Mesenchymal stem cell (in vitro differentiated cells and primary cell): ENCODE results near the gene DHX8.

Experiments used
- DNase-seq: peaks from one replicate; pipeline ENCODE4 v3.0.0-alpha.2; 2013
- H2AFZ ChIP-seq: one replicate; pipeline ENCODE4 v1.6.1; 2013; ENCODE audit warnings: low read depth, mild to moderate bottlenecking, control low read depth, inconsistent platforms, low read length, moderate library complexity
- H2AK5ac ChIP-seq: 2 replicates; pipeline ENCODE4 v1.6.1; 2013; ENCODE audit warnings: low read length, moderate library complexity, mild to moderate bottlenecking, inconsistent platforms; ENCODE audit not compliant: severe bottlenecking
- H2BK120ac ChIP-seq: one replicate; pipeline ENCODE4 v1.6.1; 2013; ENCODE audit warnings: low read depth, mild to moderate bottlenecking, inconsistent platforms, low read length, moderate library complexity
- H2BK12ac ChIP-seq, 2 experiments: one replicate each; pipeline ENCODE4 v1.6.1; 2013; ENCODE audit warnings: inconsistent platforms in 2 of 2, low read length in 2 of 2, mild to moderate bottlenecking in 2 of 2, moderate library complexity in 2 of 2, control low read depth in 1 of 2
- H2BK15ac ChIP-seq: one replicate; pipeline ENCODE4 v1.6.1; 2013; ENCODE audit warnings: mild to moderate bottlenecking, low read depth, inconsistent platforms; ENCODE audit not compliant: poor library complexity, severe bottlenecking
- H2BK5ac ChIP-seq: 2 replicates; pipeline ENCODE4 v1.6.1; 2013; ENCODE audit warnings: low read depth, mild to moderate bottlenecking, low read length, control low read depth, inconsistent platforms; ENCODE audit not compliant: poor library complexity, severe bottlenecking
- H3K14ac ChIP-seq, 2 experiments: one replicate each; pipeline ENCODE4 v1.6.1; 2013; ENCODE audit warnings: inconsistent platforms in 2 of 2, low read length in 2 of 2, control low read depth in 1 of 2, mild to moderate bottlenecking in 1 of 2, moderate library complexity in 1 of 2
- H3K18ac ChIP-seq, 2 experiments: one replicate each; pipeline ENCODE4 v1.6.1; 2013; ENCODE audit warnings: inconsistent platforms in 2 of 2, low read length in 2 of 2, control low read depth in 1 of 2, low read depth in 1 of 2, mild to moderate bottlenecking in 1 of 2
- H3K23ac ChIP-seq, 2 experiments: one replicate each; pipeline ENCODE4 v1.6.1; 2013; ENCODE audit warnings: inconsistent platforms in 2 of 2, low read length in 2 of 2, mild to moderate bottlenecking in 2 of 2, moderate library complexity in 2 of 2, control low read depth in 1 of 2
- H3K27ac ChIP-seq: 2 replicates; pipeline ENCODE4 v1.5.1; 2013; ENCODE audit warnings: mild to moderate bottlenecking, moderate library complexity, low read length, control low read depth, inconsistent platforms; ENCODE audit not compliant: poor library complexity, severe bottlenecking
- H3K27me3 ChIP-seq, 2 experiments: 2 replicates each; pipeline versions ENCODE4 v1.6.1 to v1.7.0; 2013; ENCODE audit warnings: low read length in 2 of 2, mild to moderate bottlenecking in 2 of 2, moderate library complexity in 2 of 2, control low read depth in 1 of 2, inconsistent platforms in 1 of 2; ENCODE audit not compliant: control insufficient read depth in 1 of 2, insufficient read depth in 1 of 2
- H3K36me3 ChIP-seq, 2 experiments: 2 replicates each; pipeline versions ENCODE4 v1.6.1 to v1.7.0; 2013; ENCODE audit warnings: low read length in 2 of 2, control low read depth in 1 of 2, inconsistent platforms in 1 of 2, low read depth in 1 of 2, mild to moderate bottlenecking in 1 of 2; ENCODE audit not compliant: insufficient read depth in 2 of 2, control insufficient read depth in 1 of 2
- H3K4ac ChIP-seq, 2 experiments: one replicate each; pipeline ENCODE4 v1.6.1; 2013; ENCODE audit warnings: inconsistent platforms in 2 of 2, low read length in 2 of 2, mild to moderate bottlenecking in 2 of 2, moderate library complexity in 2 of 2, control low read depth in 1 of 2, low read depth in 1 of 2
- H3K4me1 ChIP-seq: 2 replicates; pipeline ENCODE4 v1.6.1; 2013; ENCODE audit warnings: low read depth, low read length, control low read depth; ENCODE audit not compliant: control insufficient read depth, insufficient read depth
- H3K4me2 ChIP-seq: 2 replicates; pipeline ENCODE4 v1.6.1; 2013; ENCODE audit warnings: low read length, mild to moderate bottlenecking, inconsistent platforms; ENCODE audit not compliant: poor library complexity, severe bottlenecking
- H3K4me3 ChIP-seq, 2 experiments: 2 replicates each; pipeline versions ENCODE4 v1.5.1 to v1.7.0; 2013; ENCODE audit warnings: low read length in 2 of 2, mild to moderate bottlenecking in 2 of 2, control low read depth in 1 of 2, low read depth in 1 of 2; ENCODE audit not compliant: insufficient read depth in 1 of 2
- H3K79me1 ChIP-seq: replicated peaks from 2 replicates; pipeline ENCODE4 v1.6.1; 2013; ENCODE audit warnings: mild to moderate bottlenecking, control low read depth, low read length, inconsistent platforms; ENCODE audit not compliant: poor library complexity, severe bottlenecking
- H3K9ac ChIP-seq: 2 replicates; pipeline ENCODE4 v1.7.0; 2013; ENCODE audit warnings: mild to moderate bottlenecking, low read length, moderate library complexity
- H3K9me3 ChIP-seq: 2 replicates; pipeline ENCODE4 v1.7.0; 2013; ENCODE audit warnings: mild to moderate bottlenecking, low read length; ENCODE audit not compliant: control insufficient read depth
- H4K8ac ChIP-seq: one replicate; pipeline ENCODE4 v1.6.1; 2013; ENCODE audit warnings: inconsistent platforms, mild to moderate bottlenecking, low read length, moderate library complexity
- H4K91ac ChIP-seq: one replicate; pipeline ENCODE4 v1.6.1; 2013; ENCODE audit warnings: mild to moderate bottlenecking, low read length, inconsistent platforms
- WGBS: methylation state at CpG from one replicate; pipeline ENCODE4 v1.1.7; 2013; ENCODE audit warnings: mixed read lengths; 5-methylcytosine and 5-hydroxymethylcytosine counted together

Gene DHX8

DNA sequence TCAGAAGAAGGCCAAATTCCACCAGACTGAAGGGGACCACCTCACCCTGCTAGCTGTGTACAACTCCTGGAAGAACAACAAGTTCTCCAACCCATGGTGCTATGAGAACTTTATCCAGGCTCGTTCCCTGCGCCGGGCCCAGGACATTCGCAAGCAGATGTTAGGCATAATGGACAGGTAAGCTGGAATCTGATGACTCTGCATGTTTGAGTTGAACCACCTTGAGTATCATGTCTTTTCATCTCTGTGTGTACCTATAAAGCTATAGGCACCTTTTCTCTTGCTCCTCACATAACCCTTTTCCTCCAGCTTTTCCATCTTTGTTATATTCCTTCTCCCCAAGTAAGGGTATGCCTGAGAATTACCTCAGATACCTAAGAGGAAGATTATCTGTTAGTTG, 37.6 kb downstream of the DHX8 start:
- Histone ChIP-seq H3K27me3 (no peaks in the 10 kb centered on the region), H3K27ac (no peak overlapping the region), H3K36me3 (peaks cover 61 to 94% of the 10 kb centered on the region in 2 experiments), H3K9ac (no peak overlapping the region), H3K4me1 (peaks cover 10% of the 10 kb centered on the region), H3K18ac (no peak overlapping the region), H3K4ac (no peak overlapping the region), H2AK5ac (no peak overlapping the region), H3K14ac (no peak overlapping the region), H3K4me3 (no peak overlapping the region), H2BK12ac (no peak overlapping the region), H3K9me3 (no peaks in the 10 kb centered on the region), H2AFZ (no peak overlapping the region), H2BK15ac (no peak overlapping the region), H3K23ac (no peak overlapping the region), H3K4me2 (no peak overlapping the region), H2BK120ac (no peak overlapping the region), H4K91ac (no peak overlapping the region), H2BK5ac (no peak overlapping the region), H4K8ac (no peak overlapping the region), H3K79me1 (peaks cover 7% of the 10 kb centered on the region)
- WGBS, result 100% methylated on average over 4 of the region's 4 CpGs
- no peak for DNase-seq

DNA sequence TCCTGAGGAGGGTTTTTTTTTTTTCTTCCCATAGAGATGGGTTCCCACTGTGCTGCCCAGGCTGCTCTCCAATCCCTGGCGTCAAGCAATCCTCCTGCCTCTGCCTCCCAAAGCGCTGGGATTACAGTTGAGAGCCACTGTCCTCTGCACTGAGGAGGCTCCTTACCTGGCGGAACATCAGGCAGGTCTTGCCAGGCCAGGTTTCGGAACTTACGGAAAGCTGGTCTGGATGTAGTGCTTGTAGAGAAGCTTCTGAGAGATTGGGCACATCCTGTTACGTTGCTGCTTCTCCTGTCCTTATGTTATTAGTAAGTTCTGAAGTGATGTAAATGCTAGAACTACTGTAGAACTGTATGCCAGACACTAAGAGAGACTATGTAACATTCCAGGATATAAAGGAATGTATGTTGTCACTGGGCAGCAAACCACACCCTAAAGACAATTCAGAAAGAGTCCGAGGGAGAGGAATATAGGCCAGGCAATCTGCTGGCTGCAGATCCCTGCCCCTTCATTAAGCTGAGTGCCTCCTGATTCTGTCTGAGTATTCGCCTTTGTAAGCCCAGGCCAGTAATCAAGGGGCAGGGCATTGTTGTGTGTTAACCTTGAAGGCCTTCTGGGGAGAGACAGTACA, 41.3 kb downstream of the DHX8 start:
- Histone ChIP-seq H2BK120ac (no peak overlapping the region), H3K4me2 (no peak overlapping the region), H3K23ac (no peak overlapping the region), H3K9me3 (no peaks in the 10 kb centered on the region), H3K14ac (no peak overlapping the region), H2BK5ac (no peak overlapping the region), H2AK5ac (no peak overlapping the region), H3K4me1 (peaks cover 24% of the 10 kb centered on the region), H3K4me3 (no peak overlapping the region), H2BK15ac (no peak overlapping the region), H3K27ac (no peak overlapping the region), H3K27me3 (no peaks in the 10 kb centered on the region), H2BK12ac (no peak overlapping the region), H4K8ac (no peak overlapping the region), H3K9ac (no peak overlapping the region), H3K4ac (no peak overlapping the region), H3K36me3 (peaks cover 66 to 78% of the 10 kb centered on the region in 2 experiments), H2AFZ (no peak overlapping the region), H3K79me1 (peaks cover 25% of the 10 kb centered on the region), H4K91ac (no peak overlapping the region), H3K18ac (no peak overlapping the region)
- peak; percentile 40 for DNase-seq
- 80% methylated on average over 8 of the region's 8 CpGs for WGBS

DNA sequence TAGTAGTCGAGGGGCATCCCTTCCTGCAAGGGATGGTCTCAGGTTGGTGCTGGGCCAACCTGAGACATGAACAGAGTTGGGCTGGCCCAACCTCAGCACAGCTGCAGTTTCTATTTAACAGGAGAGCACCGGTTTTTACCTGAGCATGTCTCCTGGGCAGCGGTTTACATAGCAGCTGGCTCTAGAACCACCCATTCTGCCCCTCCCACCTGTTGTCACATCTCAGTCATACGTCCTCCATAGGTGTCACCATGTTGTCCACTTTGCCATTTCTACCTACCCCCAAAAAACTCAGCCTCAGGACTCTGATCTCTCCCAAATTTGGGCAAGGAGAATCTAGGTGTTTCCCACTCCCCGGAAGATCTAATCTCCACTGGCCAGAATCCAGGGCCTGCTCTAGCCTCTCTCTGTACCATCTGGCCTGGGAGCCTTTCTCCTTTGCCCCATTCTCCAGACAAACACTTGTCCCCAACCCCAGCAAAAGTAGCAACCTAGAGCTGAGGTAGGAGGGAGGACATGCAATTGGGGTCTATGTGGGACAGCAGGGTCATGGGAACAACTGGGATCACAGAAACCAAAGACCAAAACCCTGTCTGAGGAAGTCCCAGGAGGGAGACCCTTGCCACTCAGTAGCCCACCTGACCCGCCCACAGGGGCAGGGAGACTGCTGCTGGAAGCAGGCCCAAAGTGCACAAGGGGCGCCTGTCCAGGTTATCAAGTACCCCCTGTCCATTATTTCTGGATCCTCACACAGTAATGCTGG, 43.3 kb downstream of the DHX8 start:
- no peak overlapping the region for H4K8ac ChIP-seq
- H3K79me1 ChIP-seq, result peaks cover 21% of the 10 kb centered on the region
- no peak overlapping the region for H2AK5ac ChIP-seq
- no peak overlapping the region for H2BK5ac ChIP-seq
- H3K4me2 ChIP-seq, result no peak overlapping the region
- no peak overlapping the region for H2BK15ac ChIP-seq
- H3K4me3 ChIP-seq, result no peak overlapping the region
- H3K27ac ChIP-seq, result no peak overlapping the region
- H2BK120ac ChIP-seq, result no peak overlapping the region
- H3K9ac ChIP-seq, result no peak overlapping the region
- H3K9me3 ChIP-seq, result no peaks in the 10 kb centered on the region
- DNase-seq, result no peak
- peaks cover 30% of the 10 kb centered on the region for H3K4me1 ChIP-seq
- no peak overlapping the region for H3K18ac ChIP-seq
- H4K91ac ChIP-seq, result no peak overlapping the region
- H3K4ac ChIP-seq, result no peak overlapping the region
- H2AFZ ChIP-seq, result no peak overlapping the region
- no peak overlapping the region for H3K23ac ChIP-seq
- no peaks in the 10 kb centered on the region for H3K27me3 ChIP-seq
- 96% methylated on average over 7 of the region's 7 CpGs for WGBS
- no peak overlapping the region for H2BK12ac ChIP-seq
- H3K36me3 ChIP-seq, result peaks cover 54 to 58% of the 10 kb centered on the region in 2 experiments
- no peak overlapping the region for H3K14ac ChIP-seq

DNA sequence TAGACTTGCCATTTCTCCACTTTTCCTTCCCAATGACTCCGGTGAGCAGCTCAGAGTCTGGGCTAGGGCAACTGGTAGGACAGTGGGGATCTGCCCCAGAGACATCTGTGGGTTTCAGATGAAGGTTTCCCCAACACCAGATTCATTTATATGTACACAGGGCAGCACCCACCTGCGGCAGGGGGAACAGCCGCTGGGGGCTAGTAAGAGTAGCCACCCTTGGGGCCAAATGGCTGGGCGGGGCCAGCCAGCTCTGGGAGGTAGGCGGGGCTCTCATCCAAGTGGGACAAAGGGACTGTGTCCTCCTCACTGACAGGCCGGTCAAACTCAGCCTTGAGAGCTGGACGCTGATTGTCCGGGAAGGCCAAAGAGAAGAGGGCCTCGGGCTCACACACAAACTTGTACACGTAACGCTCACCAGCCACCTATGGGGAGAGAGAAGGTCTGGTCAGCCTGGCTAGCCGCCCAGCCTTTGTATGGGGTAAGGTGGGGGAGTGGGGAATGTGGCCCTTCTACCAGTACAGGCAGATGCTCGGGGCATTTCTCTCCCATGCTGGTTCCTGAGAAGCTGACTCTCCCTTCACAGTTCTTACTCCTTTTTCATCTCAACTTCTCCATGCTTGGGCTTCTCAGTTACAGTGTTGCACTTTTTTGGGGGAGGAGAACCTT, 44.7 kb downstream of the DHX8 start:
- Histone ChIP-seq H3K4me2 (no peak overlapping the region), H3K27me3 (no peaks in the 10 kb centered on the region), H2BK5ac (no peak overlapping the region), H2BK120ac (no peak overlapping the region), H4K8ac (peak overlapping the region; percentile 50), H3K4ac (peak overlapping the region in 1 of 2 experiments; percentile 9), H3K23ac (no peak overlapping the region), H3K14ac (no peak overlapping the region), H3K79me1 (peaks cover 21% of the 10 kb centered on the region), H3K4me1 (peaks cover 30% of the 10 kb centered on the region), H4K91ac (no peak overlapping the region), H3K4me3 (no peak overlapping the region), H2AFZ (no peak overlapping the region), H2BK12ac (peak overlapping the region; percentile 33 to 59), H2AK5ac (no peak overlapping the region), H3K18ac (no peak overlapping the region), H3K27ac (no peak overlapping the region), H2BK15ac (no peak overlapping the region), H3K36me3 (peaks cover 46 to 49% of the 10 kb centered on the region in 2 experiments), H3K9ac (no peak overlapping the region), H3K9me3 (no peaks in the 10 kb centered on the region)
- no peak for DNase-seq
- WGBS, result 90% methylated on average over 10 of the region's 13 CpGs
